Stomach (tissue), 9 donors: ENCODE measurements around the gene TCF7. TPM values are rescaled to one million over a fixed set of nuclear protein-coding genes. Genes with fewer than 3 reads are reported as not detected.

Source experiments
- DNase-seq, 2 donors: peaks; one replicate each; pipeline versions ENCODE4 v3.0.0 to v3.0.0-alpha.2; 2013 to 2019
- H3K27ac ChIP-seq, 5 donors: fragments of 200-600 bp in 4 of 5; sonication (generic) in 4 of 5; one replicate each; pipeline ENCODE4 v1.5.1; 2013 to 2019; ENCODE audit warnings: mild to moderate bottlenecking in 1 of 5, moderate library complexity in 1 of 5
- H3K27me3 ChIP-seq, 3 donors: fragments of 200-600 bp; sonication (generic); one replicate each; pipeline ENCODE4 v1.5.1; 2017 to 2019; ENCODE audit warnings: mixed run types in 1 of 3
- H3K36me3 ChIP-seq, 4 donors: fragments of 200-600 bp; sonication (generic); 1 replicate in 3 of 4; 2 replicates in 1 of 4; pipeline ENCODE4 v1.5.1; 2016 to 2019
- H3K4me1 ChIP-seq, 4 donors: fragments of 200-600 bp; sonication (generic); one replicate each; pipeline ENCODE4 v1.5.1; 2016 to 2019
- H3K4me3 ChIP-seq, 4 donors: fragments of 200-600 bp; sonication (generic) in 3 of 4; one replicate each; pipeline ENCODE4 v1.5.1; 2016 to 2019; ENCODE audit warnings: mild to moderate bottlenecking in 1 of 4
- H3K9me3 ChIP-seq, 4 donors: fragments of 200-600 bp; sonication (generic); one replicate each; pipeline ENCODE4 v1.5.1; 2016 to 2019
- EP300 ChIP-seq: sonication (generic); formaldehyde crosslinking; IDR thresholded peaks from one replicate; pipeline ENCODE4 v1.6.1; 2017; ENCODE audit warnings: antibody characterized with exemption
- POLR2A ChIP-seq, 4 donors: fragments of 450-650 bp; IDR thresholded peaks; one replicate each; pipeline ENCODE4 v1.6.1; 2016; ENCODE audit warnings: antibody characterized with exemption in 4 of 4, control low read depth in 2 of 4, mild to moderate bottlenecking in 1 of 4, moderate library complexity in 1 of 4
- POLR2AphosphoS5 ChIP-seq, 3 donors: sonication (generic); formaldehyde crosslinking; IDR thresholded peaks; one replicate each; pipeline ENCODE4 v1.6.1; 2016; ENCODE audit warnings: antibody characterized with exemption in 3 of 3
- WGBS, 5 donors: extraction: QIAGEN DNeasy Blood & Tissue Kit in 3 of 5; methylation state at CpG; one replicate each; pipeline versions ENCODE4 v1.1.5 to v1.1.7; 2013 to 2018; 5-methylcytosine and 5-hydroxymethylcytosine counted together
- intact Hi-C: fragments of 100-400 bp; cut with DNase I; formaldehyde crosslinking; loops from one replicate; pipeline ENCODE4 v1.15.1; 2023; ENCODE audit warnings: low total_unique reads
- polyA plus RNA-seq, 3 donors: library from polyadenylated mRNA; stranded (reverse); fragments of 200-250 nt; gene quantifications; one replicate each; pipeline ENCODE4 v1.2.3, GENCODE V29; 2013
- total RNA-seq, 5 donors: library from RNA; depleted of rRNA; stranded (reverse); fragments of >200 nt; gene quantifications; one replicate each; pipeline versions ENCODE4 v1.1.0 to v1.2.3, GENCODE V29; 2014 to 2016
- TF ChIP-seq, protein P1 (sequence below), 7 experiments: fragments of 450-650 bp in 4 of 7; fragments of 200-600 bp in 3 of 7; sonication (generic) in 3 of 7; IDR thresholded peaks; one replicate each; pipeline ENCODE4 v1.5.1; 2016 to 2019; ENCODE audit warnings: antibody characterized with exemption in 7 of 7, control low read depth in 2 of 7, mild to moderate bottlenecking in 1 of 7
- donor health status: healthy with polysubstance abuse.
- donor health status: Bipolar disorder and iron deficiency.
- donor health status: healthy.

Gene TCF7
- total and polyA plus RNA-seq, 8 donors = 3.7 to 13.3 (median 5.4) TPM; not detected in 1

DNA sequence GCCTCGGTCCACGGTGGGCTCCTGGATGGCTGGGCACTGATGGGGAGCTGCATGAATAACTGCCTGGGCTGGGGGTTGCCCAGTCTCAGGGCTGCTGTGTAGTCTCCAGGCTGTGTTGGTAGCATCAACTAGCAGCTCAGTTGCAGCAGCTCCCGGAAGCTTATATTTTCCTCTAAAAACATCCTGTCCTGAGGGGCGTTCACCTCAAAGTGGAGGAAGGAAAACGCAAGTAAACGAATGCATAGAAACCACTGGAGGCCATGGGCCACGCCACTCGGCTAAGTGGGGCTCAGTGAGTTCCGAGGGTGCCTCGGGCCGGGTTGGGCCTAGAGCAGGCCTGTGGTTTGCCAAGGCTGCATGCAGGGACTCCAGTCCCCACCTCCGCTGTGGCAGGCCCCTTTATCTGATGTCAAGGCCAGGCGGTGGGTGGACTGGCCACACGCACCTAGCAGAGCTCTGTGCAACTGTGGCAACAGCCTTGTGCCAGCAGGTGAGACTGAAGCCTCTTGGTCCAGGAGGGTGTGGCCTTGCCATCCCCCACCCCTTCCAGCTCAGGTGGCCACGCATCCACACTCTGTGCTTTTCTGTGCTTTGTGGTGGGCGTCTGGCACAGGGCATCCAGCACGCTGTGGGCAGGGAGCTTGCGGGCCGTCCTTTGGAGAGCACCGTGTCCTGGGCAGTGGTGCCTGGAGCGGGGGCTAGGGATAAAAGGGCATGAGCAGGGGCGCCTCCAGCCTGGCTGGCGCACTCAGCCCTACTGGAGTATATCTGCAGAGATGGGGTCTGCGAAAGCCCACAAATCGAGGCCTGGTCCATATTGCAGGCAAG lies 15.1 kb downstream of the TCF7 start:
- no peak for DNase-seq
- Histone ChIP-seq H3K27ac (no peak overlapping the region), H3K36me3 (peaks cover 7 to 57% (median 43%) of the 10 kb centered on the region in 4 donors), H3K9me3 (no peaks in the 10 kb centered on the region), H3K4me1 (peaks cover 33 to 67% (median 45%) of the 10 kb centered on the region in 4 donors), H3K27me3 (no peaks in the 10 kb centered on the region), H3K4me3 (no peak overlapping the region)
- intact Hi-C loops = no loop called here
- WGBS, 5 donors = 83 to 94% (median 86%) methylated on average over 15 to 25 of the region's 25 CpGs
- TF ChIP-seq POLR2A (IDR thresholded peaks at IDR 0.05) = no peak
- TF ChIP-seq POLR2AphosphoS5 (IDR thresholded peaks at IDR 0.05) = no peak
- no peak for TF ChIP-seq EP300
- TF ChIP-seq, protein P1, sequence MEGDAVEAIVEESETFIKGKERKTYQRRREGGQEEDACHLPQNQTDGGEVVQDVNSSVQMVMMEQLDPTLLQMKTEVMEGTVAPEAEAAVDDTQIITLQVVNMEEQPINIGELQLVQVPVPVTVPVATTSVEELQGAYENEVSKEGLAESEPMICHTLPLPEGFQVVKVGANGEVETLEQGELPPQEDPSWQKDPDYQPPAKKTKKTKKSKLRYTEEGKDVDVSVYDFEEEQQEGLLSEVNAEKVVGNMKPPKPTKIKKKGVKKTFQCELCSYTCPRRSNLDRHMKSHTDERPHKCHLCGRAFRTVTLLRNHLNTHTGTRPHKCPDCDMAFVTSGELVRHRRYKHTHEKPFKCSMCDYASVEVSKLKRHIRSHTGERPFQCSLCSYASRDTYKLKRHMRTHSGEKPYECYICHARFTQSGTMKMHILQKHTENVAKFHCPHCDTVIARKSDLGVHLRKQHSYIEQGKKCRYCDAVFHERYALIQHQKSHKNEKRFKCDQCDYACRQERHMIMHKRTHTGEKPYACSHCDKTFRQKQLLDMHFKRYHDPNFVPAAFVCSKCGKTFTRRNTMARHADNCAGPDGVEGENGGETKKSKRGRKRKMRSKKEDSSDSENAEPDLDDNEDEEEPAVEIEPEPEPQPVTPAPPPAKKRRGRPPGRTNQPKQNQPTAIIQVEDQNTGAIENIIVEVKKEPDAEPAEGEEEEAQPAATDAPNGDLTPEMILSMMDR (IDR thresholded peaks at IDR 0.05) = no peak

DNA sequence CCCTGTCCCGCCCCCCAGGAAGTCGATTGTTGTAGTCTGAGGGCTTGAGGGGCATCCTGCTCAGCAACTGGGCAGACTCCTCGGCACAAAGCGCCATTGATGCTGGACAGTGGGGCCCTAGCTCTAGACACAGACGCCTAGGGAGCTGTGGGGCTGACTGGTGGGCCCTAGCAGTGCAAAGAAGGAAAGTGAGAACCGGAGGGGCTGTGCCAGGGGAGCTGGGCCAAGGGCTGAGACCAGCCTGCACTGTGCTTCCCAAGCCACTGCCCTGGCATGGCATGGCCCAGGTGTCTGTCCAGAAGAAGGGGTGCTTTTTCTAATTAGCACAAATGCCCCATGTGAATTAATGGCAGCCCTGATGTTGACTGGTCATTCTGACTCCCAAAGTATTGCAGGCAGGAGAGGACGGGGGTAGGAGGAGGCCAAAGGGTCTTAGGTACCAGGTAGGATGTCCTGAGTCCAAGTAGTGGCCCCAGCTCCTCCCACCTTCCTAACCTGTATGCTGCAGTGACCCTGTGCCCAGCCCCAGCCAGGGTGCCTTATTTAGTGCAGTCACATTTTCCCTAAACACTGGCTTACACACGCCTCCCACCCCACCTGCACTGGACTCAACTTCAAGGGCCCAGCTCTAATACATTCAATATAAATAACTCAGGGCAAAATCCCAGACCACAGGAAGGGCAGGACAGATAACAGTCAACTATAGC lies 15.9 kb downstream of the TCF7 start:
- Histone ChIP-seq H3K9me3 (no peaks in the 10 kb centered on the region), H3K4me1 (peaks cover 25 to 60% (median 37%) of the 10 kb centered on the region in 4 donors), H3K27me3 (no peaks in the 10 kb centered on the region), H3K36me3 (peaks cover 7 to 64% (median 50%) of the 10 kb centered on the region in 4 donors), H3K27ac (no peak overlapping the region), H3K4me3 (no peak overlapping the region)
- intact Hi-C loops = no loop called here
- 82 to 97% (median 89%) methylated on average over 5 to 8 of the region's 8 CpGs for WGBS, 5 donors
- TF ChIP-seq, protein P1 (IDR thresholded peaks at IDR 0.05) = no peak
- no peak for TF ChIP-seq EP300
- no peak for TF ChIP-seq POLR2AphosphoS5 (IDR thresholded peaks at IDR 0.05)
- TF ChIP-seq POLR2A (IDR thresholded peaks at IDR 0.05) = no peak
- no peak for DNase-seq

DNA sequence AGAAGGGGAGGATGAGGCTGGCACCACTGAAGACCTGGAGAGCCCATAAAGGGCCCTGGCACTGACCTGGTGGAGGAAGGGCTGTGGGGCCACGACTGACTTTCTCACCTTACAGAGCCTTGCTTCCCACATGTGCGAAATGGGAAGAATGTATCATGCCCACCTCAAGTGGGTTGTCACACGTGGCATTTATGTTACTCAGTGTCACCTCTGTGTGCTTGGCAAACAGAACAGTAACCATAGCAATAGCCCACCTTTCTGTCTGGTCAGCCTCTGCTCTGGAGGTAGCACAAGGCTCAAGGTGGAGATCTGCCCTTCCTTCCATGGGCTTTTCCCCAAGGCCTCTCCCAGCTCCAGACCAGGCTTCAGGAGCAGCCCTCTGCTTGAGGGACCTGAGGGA lies 16.7 kb downstream of the TCF7 start:
- TF ChIP-seq POLR2AphosphoS5 (IDR thresholded peaks at IDR 0.05) = no peak
- 55 to 85% (median 84%) methylated on average over 2 to 3 of the region's 3 CpGs for WGBS, 5 donors
- Histone ChIP-seq H3K27me3 (no peaks in the 10 kb centered on the region), H3K4me1 (peaks cover 17 to 52% (median 29%) of the 10 kb centered on the region in 4 donors), H3K36me3 (peaks cover 7 to 72% (median 58%) of the 10 kb centered on the region in 4 donors), H3K9me3 (no peaks in the 10 kb centered on the region), H3K27ac (no peak overlapping the region), H3K4me3 (no peak overlapping the region)
- intact Hi-C loops = no loop called here
- no peak for DNase-seq

DNA sequence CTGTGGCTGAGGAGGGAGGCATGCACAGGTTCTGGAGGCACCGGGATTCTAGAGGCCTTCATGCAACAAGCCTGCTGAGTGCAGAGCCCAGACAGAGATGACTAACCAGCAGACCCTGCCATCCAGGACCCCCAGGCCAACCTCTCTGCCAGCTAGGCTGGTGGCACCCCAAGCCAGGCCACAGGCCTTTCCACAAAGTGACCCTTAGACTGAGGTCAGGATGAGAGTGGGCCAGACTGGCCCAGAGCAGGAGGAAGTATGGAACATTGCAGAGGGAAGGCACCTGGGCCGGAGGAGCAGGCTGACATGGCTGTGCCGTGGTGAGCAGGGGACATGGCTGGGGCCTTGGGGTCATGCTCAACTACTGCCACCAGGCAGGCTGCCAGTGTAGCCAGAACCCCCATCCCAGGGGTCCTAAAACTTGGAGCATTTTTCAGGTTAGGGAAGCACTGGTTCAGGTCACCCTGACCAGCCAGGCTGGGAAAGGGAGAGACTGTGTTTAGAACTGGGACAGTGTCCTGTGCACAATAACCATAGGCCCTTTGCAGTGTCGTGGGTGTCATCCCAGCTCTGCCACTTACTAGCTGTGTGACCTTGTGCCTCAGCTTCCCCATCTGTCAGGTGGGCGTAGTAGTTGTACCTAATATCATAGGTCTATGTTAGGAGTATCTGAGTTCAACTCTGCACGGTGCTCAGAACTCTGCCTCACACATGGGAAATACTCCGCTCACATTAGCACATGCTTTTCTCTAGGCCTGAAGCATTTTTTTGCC lies 17.3 kb downstream of the TCF7 start:
- TF ChIP-seq, protein P1 (IDR thresholded peaks at IDR 0.05) = no peak
- TF ChIP-seq POLR2A (IDR thresholded peaks at IDR 0.05) = no peak
- TF ChIP-seq EP300 = no peak
- no peak for TF ChIP-seq POLR2AphosphoS5 (IDR thresholded peaks at IDR 0.05)
- DNase-seq = no peak
- 84 to 93% (median 91%) methylated on average over 6 to 7 of the region's 7 CpGs for WGBS, 5 donors
- no peaks in the 10 kb centered on the region for H3K9me3 ChIP-seq
- H3K27me3 ChIP-seq = no peaks in the 10 kb centered on the region
- H3K36me3 ChIP-seq = peaks cover 12 to 78% (median 64%) of the 10 kb centered on the region in 4 donors
- peaks cover 15 to 47% (median 27%) of the 10 kb centered on the region in 4 donors for H3K4me1 ChIP-seq
- no peak overlapping the region for H3K4me3 ChIP-seq
- intact Hi-C loops = no loop called here
- no peak overlapping the region for H3K27ac ChIP-seq
